Trophoblast cell (in vitro differentiated cells and primary cell): ENCODE results near the gene TIMM13.
"Not testable (repeated sequence)": the region's sequence is repeated elsewhere in the genome, so short reads cannot be mapped to it uniquely, and the experiment has no call there.

Experiments
- DNase-seq, 2 donors: peaks; one replicate each; pipeline ENCODE4 v3.0.0-alpha.2; 2016
- H2AFZ ChIP-seq: 2 replicates; pipeline ENCODE4 v1.6.1; 2013; ENCODE audit warnings: low read length, moderate library complexity, mild to moderate bottlenecking; ENCODE audit not compliant: insufficient read depth, poor library complexity
- H2AK5ac ChIP-seq: 2 replicates; pipeline ENCODE4 v1.6.1; 2013; ENCODE audit warnings: mild to moderate bottlenecking, low read length
- H2BK120ac ChIP-seq: 2 replicates; pipeline ENCODE4 v1.6.1; 2013; ENCODE audit warnings: low read length, mild to moderate bottlenecking, moderate library complexity; ENCODE audit not compliant: insufficient read depth, poor library complexity
- H2BK12ac ChIP-seq: 2 replicates; pipeline ENCODE4 v1.6.1; 2013; ENCODE audit warnings: mild to moderate bottlenecking, low read length, moderate library complexity
- H2BK5ac ChIP-seq: 2 replicates; pipeline ENCODE4 v1.6.1; 2013; ENCODE audit warnings: low read length, low read depth, moderate library complexity, mild to moderate bottlenecking; ENCODE audit not compliant: poor library complexity
- H3K14ac ChIP-seq: 2 replicates; pipeline ENCODE4 v1.6.1; 2013; ENCODE audit warnings: mild to moderate bottlenecking, low read length
- H3K18ac ChIP-seq: 2 replicates; pipeline ENCODE4 v1.6.1; 2013; ENCODE audit warnings: mild to moderate bottlenecking, low read length
- H3K23ac ChIP-seq: 2 replicates; pipeline ENCODE4 v1.6.1; 2013; ENCODE audit warnings: low read length
- H3K27ac ChIP-seq: 2 replicates; pipeline ENCODE4 v1.5.1; 2013; ENCODE audit warnings: low read depth, mild to moderate bottlenecking, inconsistent platforms, low read length, moderate library complexity
- H3K27me3 ChIP-seq: 2 replicates; pipeline ENCODE4 v1.6.1; 2013; ENCODE audit warnings: inconsistent platforms, mild to moderate bottlenecking, low read length, moderate library complexity; ENCODE audit not compliant: insufficient read depth
- H3K36me3 ChIP-seq, 2 experiments: 1 replicate in 1 of 2; 2 replicates in 1 of 2; pipeline ENCODE4 v1.6.1; 2013; ENCODE audit warnings: low read length in 2 of 2, mild to moderate bottlenecking in 2 of 2, moderate library complexity in 1 of 2; ENCODE audit not compliant: insufficient read depth in 2 of 2, control insufficient read depth in 1 of 2
- H3K4ac ChIP-seq: 2 replicates; pipeline ENCODE4 v1.6.1; 2013; ENCODE audit warnings: low read depth, mild to moderate bottlenecking, low read length, moderate library complexity
- H3K4me1 ChIP-seq, 2 experiments: 1 replicate in 1 of 2; 2 replicates in 1 of 2; pipeline ENCODE4 v1.6.1; 2013; ENCODE audit warnings: low read length in 2 of 2, mild to moderate bottlenecking in 2 of 2, moderate library complexity in 1 of 2; ENCODE audit not compliant: insufficient read depth in 2 of 2, control insufficient read depth in 1 of 2
- H3K4me2 ChIP-seq: 2 replicates; pipeline ENCODE4 v1.6.1; 2013; ENCODE audit warnings: inconsistent platforms, mild to moderate bottlenecking, low read length, moderate library complexity
- H3K4me3 ChIP-seq: 2 replicates; pipeline ENCODE4 v1.5.1; 2013; ENCODE audit warnings: mild to moderate bottlenecking, low read depth, low read length, inconsistent platforms
- H3K79me1 ChIP-seq: one replicate; pipeline ENCODE4 v1.6.1; 2013; ENCODE audit warnings: low read length
- H3K79me2 ChIP-seq: 2 replicates; pipeline ENCODE4 v1.6.1; 2013; ENCODE audit warnings: low read length, mild to moderate bottlenecking; ENCODE audit not compliant: control insufficient read depth, insufficient read depth, poor library complexity
- H3K9ac ChIP-seq: 2 replicates; pipeline ENCODE4 v1.6.1; 2013; ENCODE audit warnings: mild to moderate bottlenecking, low read length
- H3K9me3 ChIP-seq: 2 replicates; pipeline ENCODE4 v1.6.1; 2013; ENCODE audit warnings: low read depth, mild to moderate bottlenecking, control low read depth, inconsistent platforms, low read length; ENCODE audit not compliant: insufficient read depth
- H4K12ac ChIP-seq: 2 replicates; pipeline ENCODE4 v1.6.1; 2013; ENCODE audit warnings: low read depth, mild to moderate bottlenecking, low read length, moderate library complexity
- H4K8ac ChIP-seq: 2 replicates; pipeline ENCODE4 v1.6.1; 2013; ENCODE audit warnings: low read depth, mild to moderate bottlenecking, low read length, moderate library complexity
- H4K91ac ChIP-seq: one replicate; pipeline ENCODE4 v1.6.1; 2013; ENCODE audit warnings: low read depth, mild to moderate bottlenecking, low read length, moderate library complexity
- WGBS: extraction: QIAGEN DNeasy Blood & Tissue Kit; methylation state at CpG from one replicate; pipeline ENCODE4 v1.1.7; 2013; ENCODE audit warnings: missing lambda C conversion rate; ENCODE audit not compliant: insufficient read length, insufficient coverage; ENCODE audit errors: extremely low coverage; 5-methylcytosine and 5-hydroxymethylcytosine counted together

Gene TIMM13

DNA sequence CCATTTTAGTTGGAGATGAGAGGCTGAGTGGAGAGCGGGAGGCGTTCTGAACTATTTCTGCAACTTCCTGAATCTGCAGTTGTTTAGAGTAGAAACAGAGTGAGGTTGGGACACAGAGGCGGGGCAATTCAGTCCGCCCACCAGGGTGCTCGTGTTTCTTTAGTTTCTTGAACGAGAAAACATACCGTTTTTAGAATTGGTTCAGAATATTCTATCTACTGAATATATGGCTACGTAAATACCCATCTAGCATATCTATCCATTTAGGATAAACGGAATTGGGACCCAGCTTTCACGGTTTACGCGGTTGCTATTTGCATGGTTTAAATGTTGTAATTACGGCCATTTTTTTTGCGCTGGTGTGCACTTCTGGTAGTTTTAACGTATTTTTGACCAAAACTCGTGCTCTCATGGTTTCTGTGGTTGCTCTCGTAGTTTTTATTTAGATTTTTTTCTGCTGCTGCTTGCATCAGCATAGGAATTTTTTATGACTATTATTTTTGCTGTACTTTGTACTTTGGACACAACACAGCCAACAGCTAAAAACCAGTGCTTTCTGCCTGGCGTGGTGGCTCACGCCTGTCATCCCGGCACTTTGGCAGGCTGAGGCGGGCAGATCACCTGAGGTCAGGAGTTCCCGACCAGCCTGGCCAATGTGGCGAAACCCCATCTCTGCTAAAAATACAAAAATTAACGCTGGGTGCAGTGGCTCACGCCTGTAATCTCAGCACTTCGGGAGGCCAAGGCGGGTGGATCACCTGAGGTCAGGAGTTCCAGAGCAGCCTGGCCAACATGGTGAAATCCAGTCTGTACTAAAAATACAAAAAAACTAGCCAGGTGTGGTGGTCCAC is 32.7 kb downstream of the TIMM13 start:
- Histone ChIP-seq H3K79me2 (no peaks in the 10 kb centered on the region), H3K27me3 (no peaks in the 10 kb centered on the region)

DNA sequence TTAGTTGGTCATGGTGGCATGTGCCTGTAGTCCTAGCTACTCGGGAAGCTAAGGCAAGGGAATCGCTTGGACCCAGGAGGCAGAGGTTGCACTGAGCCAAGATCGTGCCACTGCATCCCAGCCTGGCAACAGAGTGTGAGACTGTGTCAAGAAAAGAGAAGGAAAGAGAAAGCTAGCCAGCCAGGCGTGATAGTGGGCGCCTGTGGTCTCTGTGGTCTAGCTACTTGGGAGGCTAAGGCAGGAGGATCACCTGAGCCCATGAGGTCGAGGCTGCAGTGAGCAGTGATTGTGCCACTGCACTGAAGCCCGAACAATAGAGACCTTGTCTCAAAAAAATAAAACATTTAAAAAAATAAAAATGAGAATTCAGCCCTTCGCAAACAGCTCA is 33.3 kb downstream of the TIMM13 start:
- H4K12ac ChIP-seq = no peak overlapping the region
- no peak for DNase-seq
- H4K8ac ChIP-seq = no peak overlapping the region
- H3K79me1 ChIP-seq = no peaks in the 10 kb centered on the region
- H3K79me2 ChIP-seq = no peaks in the 10 kb centered on the region
- H3K27ac ChIP-seq = no peak overlapping the region
- H3K9me3 ChIP-seq = peaks cover 7% of the 10 kb centered on the region
- H3K27me3 ChIP-seq = no peaks in the 10 kb centered on the region
- H2AK5ac ChIP-seq = no peak overlapping the region
- no peak overlapping the region for H3K4me3 ChIP-seq
- no peak overlapping the region for H3K18ac ChIP-seq
- no CpG with 5 or more reads among the region's 8 CpGs for WGBS
- no peak overlapping the region for H4K91ac ChIP-seq
- no peaks in the 10 kb centered on the region for H3K36me3 ChIP-seq
- no peak overlapping the region for H3K23ac ChIP-seq
- H3K4me2 ChIP-seq = no peak overlapping the region
- H3K9ac ChIP-seq = no peak overlapping the region
- H2BK120ac ChIP-seq = no peak overlapping the region
- H2BK5ac ChIP-seq = no peak overlapping the region
- no peak overlapping the region for H3K4ac ChIP-seq
- no peak overlapping the region for H2BK12ac ChIP-seq
- no peak overlapping the region for H2AFZ ChIP-seq
- H3K4me1 ChIP-seq = no peaks in the 10 kb centered on the region
- H3K14ac ChIP-seq = no peak overlapping the region

More for the DNA sequence above, 32.7 kb downstream of the TIMM13 start:
- Histone ChIP-seq H3K4me3 (no peak overlapping the region), H3K27ac (no peak overlapping the region), H3K4me2 (no peak overlapping the region), H2BK120ac (no peak overlapping the region), H4K12ac (no peak overlapping the region), H3K9me3 (peaks cover 6% of the 10 kb centered on the region), H4K8ac (no peak overlapping the region), H2AK5ac (no peak overlapping the region), H2AFZ (no peak overlapping the region), H3K4me1 (no peaks in the 10 kb centered on the region), H4K91ac (no peak overlapping the region), H3K18ac (no peak overlapping the region), H3K23ac (no peak overlapping the region), H3K14ac (no peak overlapping the region), H2BK5ac (no peak overlapping the region), H2BK12ac (no peak overlapping the region), H3K36me3 (no peaks in the 10 kb centered on the region), H3K79me1 (no peaks in the 10 kb centered on the region), H3K4ac (no peak overlapping the region), H3K9ac (no peak overlapping the region)
- DNase-seq = peak in 1 of 2 donors; percentile 57
- WGBS = no CpG with 5 or more reads among the region's 27 CpGs

DNA sequence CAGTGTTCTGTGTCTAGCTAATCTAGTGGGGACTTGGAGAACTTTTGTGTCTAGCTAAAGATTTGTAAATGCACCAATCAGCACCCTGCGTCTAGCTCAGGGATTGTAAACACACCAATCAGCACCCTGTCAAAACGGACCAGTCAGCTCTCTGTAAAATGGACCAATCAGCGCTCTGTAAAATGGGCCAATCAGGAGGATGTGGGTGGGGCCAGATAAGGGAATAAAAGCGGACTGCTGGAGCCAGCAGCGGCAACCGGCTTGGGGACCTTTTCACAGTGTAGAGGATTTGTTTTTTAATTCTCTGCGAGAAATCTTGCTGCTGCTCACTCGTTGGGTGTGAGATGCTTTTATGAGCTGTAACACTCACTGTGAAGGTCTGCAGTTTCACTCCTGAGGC is 34.5 kb downstream of the TIMM13 start:
- no CpG with 5 or more reads among the region's 8 CpGs for WGBS
- H3K9me3 ChIP-seq, H4K8ac ChIP-seq, H3K36me3 ChIP-seq, H3K18ac ChIP-seq, H3K9ac ChIP-seq, H2AFZ ChIP-seq, H3K4me1 ChIP-seq, H3K79me2 ChIP-seq, H3K79me1 ChIP-seq, H3K4ac ChIP-seq, H3K14ac ChIP-seq, H3K27ac ChIP-seq, DNase-seq, H3K4me3 ChIP-seq, H2BK120ac ChIP-seq, H3K27me3 ChIP-seq, H3K23ac ChIP-seq, H4K91ac ChIP-seq, H4K12ac ChIP-seq, H3K4me2 ChIP-seq, H2AK5ac ChIP-seq, H2BK5ac ChIP-seq, H2BK12ac ChIP-seq: not testable (repeated sequence)

DNA sequence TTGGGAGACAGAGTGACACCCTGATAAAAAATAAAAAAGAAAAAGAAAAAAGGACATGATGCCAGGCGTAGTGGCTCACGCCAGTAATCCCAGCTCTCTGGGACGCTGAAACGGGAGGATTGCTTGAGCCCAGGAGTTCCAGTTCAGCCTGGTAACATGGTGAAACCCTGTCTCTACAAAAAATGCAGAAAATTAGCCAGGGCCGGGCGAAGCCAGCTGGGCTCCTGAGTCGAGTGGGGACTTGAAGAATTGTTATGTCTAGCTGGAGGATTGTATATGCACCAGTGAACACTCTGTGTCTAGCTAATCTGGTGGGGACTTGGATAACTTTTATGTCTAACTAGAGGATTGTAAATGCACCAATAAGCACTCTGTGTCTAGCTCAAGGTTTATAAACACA is 35.0 kb downstream of the TIMM13 start:
- H3K18ac ChIP-seq = no peak overlapping the region
- no peak overlapping the region for H3K4me3 ChIP-seq
- no peak overlapping the region for H3K27ac ChIP-seq
- no peak overlapping the region for H4K8ac ChIP-seq
- H2AK5ac ChIP-seq = no peak overlapping the region
- H2BK120ac ChIP-seq = no peak overlapping the region
- no peaks in the 10 kb centered on the region for H3K79me1 ChIP-seq
- H3K4me1 ChIP-seq = no peaks in the 10 kb centered on the region
- no peak overlapping the region for H3K4me2 ChIP-seq
- no peak overlapping the region for H4K91ac ChIP-seq
- H3K23ac ChIP-seq = no peak overlapping the region
- no peak overlapping the region for H4K12ac ChIP-seq
- no peak overlapping the region for H3K9ac ChIP-seq
- no peaks in the 10 kb centered on the region for H3K79me2 ChIP-seq
- H3K4ac ChIP-seq = no peak overlapping the region
- no peak overlapping the region for H2BK12ac ChIP-seq
- no peaks in the 10 kb centered on the region for H3K36me3 ChIP-seq
- H2BK5ac ChIP-seq = no peak overlapping the region
- no CpG with 5 or more reads among the region's 7 CpGs for WGBS
- no peak overlapping the region for H3K14ac ChIP-seq
- no peak for DNase-seq
- H3K27me3 ChIP-seq = no peaks in the 10 kb centered on the region
- H2AFZ ChIP-seq = no peak overlapping the region
- peaks cover 7% of the 10 kb centered on the region for H3K9me3 ChIP-seq
